K562 (cell line): ENCODE data around the gene MALAT1. TPM values are rescaled to one million over a fixed set of nuclear protein-coding genes. Genes with fewer than 3 reads are reported as not detected.
A peak's percentile ranks its signal among the peaks of the same experiment; 100 is the strongest.

Experiments used
- CBX1 ChIP-seq: sonication (generic); IDR thresholded peaks from 2 replicates; pipeline ENCODE4 v1.6.1; 2016; ENCODE audit warnings: antibody characterized with exemption, low read depth, mild to moderate bottlenecking
- CBX5 ChIP-seq: IDR thresholded peaks from 2 replicates; pipeline ENCODE4 v1.6.1; 2014; ENCODE audit warnings: low read depth, borderline replicate concordance
- CBX8 ChIP-seq: fragments of 200-600 bp; sonication (generic); IDR thresholded peaks from 2 replicates; pipeline ENCODE4 v1.6.1; 2012; ENCODE audit warnings: borderline replicate concordance, mixed run types, low read depth, mild to moderate bottlenecking, moderate library complexity, mixed read lengths, low read length, control low read depth, inconsistent platforms; ENCODE audit not compliant: poor library complexity, severe bottlenecking; ENCODE audit errors: extremely low read depth
- CEBPG ChIP-seq, 3 experiments: fragments of 200-800 bp in 1 of 3; sonication (Bioruptor generic) in 1 of 3; sonication (generic) in 1 of 3; formaldehyde crosslinking in 1 of 3; IDR thresholded peaks in 2 of 3; conservative IDR thresholded peaks in 1 of 3; 2 replicates each; pipeline versions ENCODE4 v1.6.1 to v1.8.0; 2016 to 2022; ENCODE audit warnings: missing compliant biosample characterization in 2 of 3, missing genetic modification characterization in 2 of 3, mild to moderate bottlenecking in 1 of 3, missing genetic modification reagents in 1 of 3
- ELF4 ChIP-seq: fragments of 450-650 bp; formaldehyde crosslinking; IDR thresholded peaks from 2 replicates; pipeline ENCODE4 v1.4.0; 2022; ENCODE audit warnings: missing genetic modification characterization
- EZH2 ChIP-seq: IDR thresholded peaks from 2 replicates; pipeline ENCODE4 v1.6.1; 2012; ENCODE audit warnings: low read depth, mild to moderate bottlenecking, inconsistent platforms, low read length, borderline replicate concordance
- FOXJ3 ChIP-seq: sonication (generic); formaldehyde crosslinking; IDR thresholded peaks from 2 replicates; pipeline ENCODE4 v1.4.0; 2020; ENCODE audit warnings: mild to moderate bottlenecking, missing genetic modification reagents
- GATAD2B ChIP-seq: fragments of 450-650 bp; IDR thresholded peaks from 2 replicates; pipeline ENCODE4 v1.6.1; 2017; ENCODE audit warnings: mild to moderate bottlenecking, borderline replicate concordance
- HNRNPL ChIP-seq: fragments of 200-400 bp; formaldehyde crosslinking; IDR thresholded peaks from 2 replicates; pipeline ENCODE4 v1.6.1; 2017; ENCODE audit warnings: low read depth, mild to moderate bottlenecking, low read length
- MAFF ChIP-seq: IDR thresholded peaks from 2 replicates; pipeline ENCODE4 v1.6.1; 2012; ENCODE audit warnings: low read length, improper control_type of control experiment
- MTA1 ChIP-seq: fragments of 450-650 bp; IDR thresholded peaks from 2 replicates; pipeline ENCODE4 v1.6.1; 2017; ENCODE audit warnings: borderline replicate concordance
- NFE2 ChIP-seq: IDR thresholded peaks from 2 replicates; pipeline ENCODE4 v1.6.1; 2014; ENCODE audit warnings: antibody characterized with exemption, low read depth
- PTRF ChIP-seq: fragments of 450-650 bp; IDR thresholded peaks from 2 replicates; pipeline ENCODE4 v1.6.1; 2016; ENCODE audit warnings: mild to moderate bottlenecking, missing genetic modification characterization, missing compliant biosample characterization
- RBM39 ChIP-seq: fragments of 200-400 bp; formaldehyde crosslinking; optimal IDR thresholded peaks from 2 replicates; pipeline ENCODE3; 2018; ENCODE audit warnings: low read depth, low read length
- RCOR1 ChIP-seq, 2 experiments: IDR thresholded peaks; 2 replicates each; pipeline ENCODE4 v1.6.1; 2012; ENCODE audit warnings: low read depth in 2 of 2, low read length in 2 of 2, borderline replicate concordance in 1 of 2, improper control_type of control experiment in 1 of 2
- SETDB1 ChIP-seq: IDR thresholded peaks from one replicate; pipeline ENCODE4 v1.6.1; 2012; ENCODE audit warnings: low read length, control low read depth, inconsistent platforms
- SMAD3 ChIP-seq: fragments of 450-650 bp; formaldehyde crosslinking; conservative IDR thresholded peaks from 2 replicates; pipeline ENCODE4 v1.4.0; 2020; ENCODE audit warnings: mild to moderate bottlenecking
- SUPT5H ChIP-seq: fragments of 450-650 bp; IDR thresholded peaks from 2 replicates; pipeline ENCODE4 v1.6.1; 2016
- TBL1XR1 ChIP-seq, 2 experiments: IDR thresholded peaks; 2 replicates each; pipeline ENCODE4 v1.6.1; 2012; ENCODE audit warnings: improper control_type of control experiment in 2 of 2, low read length in 2 of 2, mild to moderate bottlenecking in 1 of 2
- TCF3 ChIP-seq: sonication (generic); formaldehyde crosslinking; IDR thresholded peaks from 2 replicates; pipeline ENCODE4 v1.4.0; 2020; ENCODE audit warnings: mild to moderate bottlenecking, missing genetic modification reagents
- U2AF1 ChIP-seq: fragments of 200-400 bp; formaldehyde crosslinking; optimal IDR thresholded peaks from 2 replicates; pipeline ENCODE3; 2017; ENCODE audit warnings: mild to moderate bottlenecking, low read depth, low read length, moderate library complexity
- ZNF282 ChIP-seq: sonication (generic); formaldehyde crosslinking; IDR thresholded peaks from 2 replicates; pipeline ENCODE4 v1.8.1; 2023; ENCODE audit warnings: missing genetic modification reagents
- ZNF57 ChIP-seq: fragments of 450-650 bp; formaldehyde crosslinking; IDR thresholded peaks from 2 replicates; pipeline ENCODE4 v1.4.0; 2020; ENCODE audit warnings: mild to moderate bottlenecking, moderate library complexity
- polyA plus RNA-seq, 8 experiments: library from polyadenylated mRNA; depleted of rRNA in 4 of 8; stranded (reverse) in 5 of 8; unstranded in 3 of 8; fragments of >200 nt; fragmentation: Nextera tagmentation in 2 of 8; fragmentation: Illumina TruSeq in 1 of 8; extraction: Ambion mirVana in 2 of 8; extraction: Trizol in 1 of 8; gene quantifications; 2 replicates each; pipeline versions ENCODE4 v1.2.1 to v1.2.3, GENCODE V29; 2011 to 2014; ENCODE audit warnings: inconsistent platforms in 1 of 8, missing spikeins in 1 of 8
- total RNA-seq, 7 experiments: library from RNA; depleted of rRNA in 6 of 7; stranded (reverse); fragments of >200 nt in 6 of 7; fragmentation: Illumina TruSeq in 2 of 7; extraction: Trizol in 2 of 7; gene quantifications; 2 replicates each; pipeline versions ENCODE4 v1.2.1 to v1.2.3, GENCODE V29; 2011 to 2021; ENCODE audit warnings: low replicate concordance in 1 of 7
- TF ChIP-seq, protein P1 (sequence below): fragments of 250-450 bp; sonication (Bioruptor Pico); IDR thresholded peaks from 2 replicates; pipeline ENCODE4 v1.8.0; 2021; ENCODE audit warnings: moderate library complexity, mild to moderate bottlenecking, inconsistent platforms
- TF ChIP-seq, protein P2 (sequence below): fragments of 450-650 bp; IDR thresholded peaks from 2 replicates; pipeline ENCODE4 v1.7.1; 2018; ENCODE audit warnings: mild to moderate bottlenecking, low read depth; ENCODE audit not compliant: partially characterized antibody

MALAT1 gene
- total and polyA plus RNA-seq, 9 of the 15 experiments (the other 6 are each of a cell fraction or from before 2014, with no cell fraction given) = 363 to 8,715 (median 2,351) TPM

DNA sequence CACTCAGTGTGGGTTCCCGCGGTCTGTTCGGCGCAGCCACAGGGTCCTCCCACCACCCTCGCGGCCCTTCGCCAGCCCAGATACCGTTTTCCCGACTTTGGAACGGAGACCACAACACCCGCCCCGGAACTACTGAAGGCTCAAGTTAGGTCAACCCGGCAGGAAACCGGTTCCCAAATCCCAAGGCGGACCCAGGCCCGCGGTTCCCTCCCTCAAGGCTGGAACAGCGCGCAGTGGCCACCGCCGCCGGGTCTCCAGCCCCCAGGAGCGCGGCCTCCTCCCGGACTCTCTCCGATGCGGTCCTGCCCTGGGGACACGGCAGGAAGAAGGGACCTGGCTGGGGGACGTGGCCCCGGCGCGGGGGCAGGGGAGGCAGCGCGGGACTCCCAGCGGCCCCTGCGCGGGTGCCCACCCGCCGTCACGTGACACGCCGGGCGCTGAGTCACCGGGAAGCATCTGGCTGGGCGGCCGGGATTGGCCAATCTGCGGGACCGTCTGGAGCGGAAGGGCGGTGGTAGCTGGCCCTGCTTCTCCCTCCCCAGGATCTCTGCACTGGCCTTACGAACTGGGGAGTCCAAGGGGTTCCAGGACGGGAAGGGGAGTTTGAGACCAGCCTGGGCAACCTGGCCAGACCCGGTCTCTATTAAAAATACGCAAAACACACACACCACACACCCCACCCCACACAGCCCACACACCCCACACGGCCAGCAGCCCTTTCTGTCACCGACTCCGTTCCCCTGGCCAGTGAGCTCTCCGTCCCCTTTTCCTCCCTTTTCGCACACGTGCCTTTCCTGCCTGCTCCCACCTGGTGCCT lies 21.5 kb upstream of the MALAT1 start (continued):
- peak; percentile 96 for TF ChIP-seq CBX1
- no peak for TF ChIP-seq PTRF
- TF ChIP-seq FOXJ3 (CRISPR knock-in tag) = no peak
- TF ChIP-seq TBL1XR1 (IDR thresholded peaks at IDR 0.05; ENCODE audit: low read length in 2 of 2) = peak; percentile 68 to 81; a peak in 3 of 4 replicates
- TF ChIP-seq CEBPG (CRISPR knock-in tag; IDR thresholded peaks at IDR 0.05) = peak; percentile 85
- TF ChIP-seq CEBPG (tag; conservative IDR thresholded peaks at IDR 0.05 in 1 of 2, IDR thresholded peaks at IDR 0.05 in 1 of 2) = peak; percentile 87
- peak; percentile 8 for TF ChIP-seq SETDB1
- TF ChIP-seq HNRNPL = peak; percentile 97
- TF ChIP-seq CBX8 = no peak
- no peak for TF ChIP-seq RBM39
- peak; percentile 94 for TF ChIP-seq NFE2
- peak in 1 of 2 experiments; percentile 50; a peak in 1 of 4 replicates for TF ChIP-seq RCOR1 (IDR thresholded peaks at IDR 0.05; ENCODE audit: borderline replicate concordance in 1 of 2, low read depth in 2 of 2, low read length in 2 of 2)
- TF ChIP-seq MTA1 = no peak; the same call in 1 of the 2 replicates
- TF ChIP-seq TCF3 (CRISPR knock-in tag) = peak; percentile 75
- no peak; the same call in 1 of the 2 replicates for TF ChIP-seq ZNF282 (CRISPR knock-in tag)
- TF ChIP-seq, protein P1, sequence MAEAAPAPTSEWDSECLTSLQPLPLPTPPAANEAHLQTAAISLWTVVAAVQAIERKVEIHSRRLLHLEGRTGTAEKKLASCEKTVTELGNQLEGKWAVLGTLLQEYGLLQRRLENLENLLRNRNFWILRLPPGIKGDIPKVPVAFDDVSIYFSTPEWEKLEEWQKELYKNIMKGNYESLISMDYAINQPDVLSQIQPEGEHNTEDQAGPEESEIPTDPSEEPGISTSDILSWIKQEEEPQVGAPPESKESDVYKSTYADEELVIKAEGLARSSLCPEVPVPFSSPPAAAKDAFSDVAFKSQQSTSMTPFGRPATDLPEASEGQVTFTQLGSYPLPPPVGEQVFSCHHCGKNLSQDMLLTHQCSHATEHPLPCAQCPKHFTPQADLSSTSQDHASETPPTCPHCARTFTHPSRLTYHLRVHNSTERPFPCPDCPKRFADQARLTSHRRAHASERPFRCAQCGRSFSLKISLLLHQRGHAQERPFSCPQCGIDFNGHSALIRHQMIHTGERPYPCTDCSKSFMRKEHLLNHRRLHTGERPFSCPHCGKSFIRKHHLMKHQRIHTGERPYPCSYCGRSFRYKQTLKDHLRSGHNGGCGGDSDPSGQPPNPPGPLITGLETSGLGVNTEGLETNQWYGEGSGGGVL (CRISPR knock-in tag) = no peak
- no peak; the same call in 1 of the 2 replicates for TF ChIP-seq ELF4 (CRISPR knock-in tag)
- no peak for TF ChIP-seq EZH2
- TF ChIP-seq, protein P2, sequence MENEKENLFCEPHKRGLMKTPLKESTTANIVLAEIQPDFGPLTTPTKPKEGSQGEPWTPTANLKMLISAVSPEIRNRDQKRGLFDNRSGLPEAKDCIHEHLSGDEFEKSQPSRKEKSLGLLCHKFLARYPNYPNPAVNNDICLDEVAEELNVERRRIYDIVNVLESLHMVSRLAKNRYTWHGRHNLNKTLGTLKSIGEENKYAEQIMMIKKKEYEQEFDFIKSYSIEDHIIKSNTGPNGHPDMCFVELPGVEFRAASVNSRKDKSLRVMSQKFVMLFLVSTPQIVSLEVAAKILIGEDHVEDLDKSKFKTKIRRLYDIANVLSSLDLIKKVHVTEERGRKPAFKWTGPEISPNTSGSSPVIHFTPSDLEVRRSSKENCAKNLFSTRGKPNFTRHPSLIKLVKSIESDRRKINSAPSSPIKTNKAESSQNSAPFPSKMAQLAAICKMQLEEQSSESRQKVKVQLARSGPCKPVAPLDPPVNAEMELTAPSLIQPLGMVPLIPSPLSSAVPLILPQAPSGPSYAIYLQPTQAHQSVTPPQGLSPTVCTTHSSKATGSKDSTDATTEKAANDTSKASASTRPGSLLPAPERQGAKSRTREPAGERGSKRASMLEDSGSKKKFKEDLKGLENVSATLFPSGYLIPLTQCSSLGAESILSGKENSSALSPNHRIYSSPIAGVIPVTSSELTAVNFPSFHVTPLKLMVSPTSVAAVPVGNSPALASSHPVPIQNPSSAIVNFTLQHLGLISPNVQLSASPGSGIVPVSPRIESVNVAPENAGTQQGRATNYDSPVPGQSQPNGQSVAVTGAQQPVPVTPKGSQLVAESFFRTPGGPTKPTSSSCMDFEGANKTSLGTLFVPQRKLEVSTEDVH = peak; percentile 55
- no peak for TF ChIP-seq ZNF57
- TF ChIP-seq CBX5 = no peak
- TF ChIP-seq MAFF = no peak; the same call in 1 of the 2 replicates
- TF ChIP-seq GATAD2B = peak; percentile 22
- TF ChIP-seq SMAD3 (CRISPR knock-in tag) = no peak; the same call in 1 of the 2 replicates
- TF ChIP-seq U2AF1 = peak; percentile 94
- TF ChIP-seq SUPT5H = peak; percentile 94
